HG02852 (cell line): ENCODE measurements around the gene OR12D3.
"Not testable (repeated sequence)": the region's sequence is repeated elsewhere in the genome, so short reads cannot be mapped to it uniquely, and the experiment has no call there.

Source experiments
- ATAC-seq: cut with Tn5 transposase; IDR thresholded peaks from one replicate; pipeline ENCODE4 v1.9.1; 2021; ENCODE audit warnings: mild to moderate bottlenecking, moderate library complexity; ENCODE audit not compliant: unreplicated experiment

Gene OR12D3, protein sequence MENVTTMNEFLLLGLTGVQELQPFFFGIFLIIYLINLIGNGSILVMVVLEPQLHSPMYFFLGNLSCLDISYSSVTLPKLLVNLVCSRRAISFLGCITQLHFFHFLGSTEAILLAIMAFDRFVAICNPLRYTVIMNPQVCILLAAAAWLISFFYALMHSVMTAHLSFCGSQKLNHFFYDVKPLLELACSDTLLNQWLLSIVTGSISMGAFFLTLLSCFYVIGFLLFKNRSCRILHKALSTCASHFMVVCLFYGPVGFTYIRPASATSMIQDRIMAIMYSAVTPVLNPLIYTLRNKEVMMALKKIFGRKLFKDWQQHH

GRCh38 chr6:29375191-29375590, at the start of gene OR12D3:
Gene OR12D3 (minus strand): TSS chr6:29375291. CDS start chr6:29375287, 4 bp downstream.
- ATAC-seq: no peak

DNA sequence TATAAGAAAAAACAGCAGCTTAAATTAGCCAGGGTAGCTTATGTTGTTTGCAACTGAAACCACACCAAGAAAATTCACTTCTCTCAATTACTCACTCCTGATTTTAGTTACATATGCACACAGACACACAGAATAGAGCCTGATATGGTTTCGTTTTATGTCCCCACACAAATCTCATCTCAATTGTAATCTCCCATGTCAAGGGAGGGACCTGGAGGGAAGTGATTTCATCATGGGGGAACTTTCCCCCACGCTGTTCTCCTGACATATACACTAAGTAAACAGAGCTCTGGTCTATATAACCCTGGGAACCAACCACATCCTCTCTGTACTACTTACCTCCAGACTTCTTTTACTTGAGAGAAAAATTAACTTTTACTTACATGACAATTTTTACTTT, 49.5 kb upstream of the OR12D3 start:
- no peak for ATAC-seq

- no peak for ATAC-seq
These were observed 49.1 kb upstream of the OR12D3 start for GRCh38 chr6:29424168-29424567.

DNA sequence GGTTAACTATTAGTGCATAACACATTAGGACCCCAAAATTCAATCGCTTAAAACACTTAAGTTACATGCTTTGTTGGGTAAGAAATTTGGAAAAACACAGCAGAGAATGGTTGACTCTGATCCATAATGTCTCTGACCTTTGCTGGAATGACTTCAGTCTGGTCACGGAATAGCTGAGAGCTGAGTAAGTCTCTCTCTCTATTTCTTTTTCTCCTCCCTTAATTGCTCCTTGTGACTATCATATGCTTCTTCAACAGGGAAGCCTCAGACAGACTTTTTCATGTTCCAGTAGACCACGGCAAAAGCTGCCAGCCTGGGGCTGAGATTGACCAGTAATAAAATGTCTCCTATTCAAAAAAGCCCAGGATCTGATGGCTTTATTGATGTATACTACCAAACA, 44.4 kb upstream of the OR12D3 start:
- no peak for ATAC-seq

- ATAC-seq: no peak
These were observed 39.5 kb upstream of the OR12D3 start, which contains the start of gene OR12D1 for GRCh38 chr6:29414588-29414987. Gene OR12D1 (plus strand): TSS chr6:29414928.

- ATAC-seq: no peak
These were observed 28.7 kb upstream of the OR12D3 start for GRCh38 chr6:29403801-29404200.

DNA sequence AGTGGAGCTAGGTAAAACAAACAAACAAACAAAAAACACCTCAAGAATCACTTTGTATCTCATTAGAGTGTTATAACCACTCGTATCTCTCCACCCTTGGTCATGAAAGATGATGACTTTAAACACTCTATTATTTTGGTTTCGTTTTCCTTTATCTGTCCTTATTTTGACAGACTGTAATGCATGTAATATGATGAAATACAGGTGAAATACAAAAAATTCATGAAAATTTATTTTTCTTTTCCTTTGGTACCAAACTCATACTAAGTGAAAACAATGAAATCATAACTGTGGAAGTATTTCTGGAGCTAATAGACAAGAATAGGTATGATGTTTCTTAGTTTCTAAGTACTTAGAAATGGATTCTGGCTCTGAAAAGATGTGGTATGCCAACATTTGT, 24.4 kb upstream of the OR12D3 start:
- no peak for ATAC-seq

GRCh38 chr6:29395331-29395730, 20.2 kb upstream of the OR12D3 start, which contains the start of gene OR12D2:
Gene OR12D2 (plus strand): TSS chr6:29395631. CDS start chr6:29396700, 1,069 bp downstream.
- no peak for ATAC-seq

GRCh38 chr6:29388533-29388932, 13.4 kb upstream of the OR12D3 start:
- ATAC-seq: no peak

- no peak for ATAC-seq
These were observed 912 bp upstream of the OR12D3 start for GRCh38 chr6:29376003-29376402.

GRCh38 chr6:29368765-29369164, 6.3 kb downstream of the OR12D3 start, which contains the start of gene OR5V1:
Gene OR5V1 (minus strand): TSS chr6:29368865. CDS start chr6:29356195, 12,670 bp downstream.
- ATAC-seq: no peak

DNA sequence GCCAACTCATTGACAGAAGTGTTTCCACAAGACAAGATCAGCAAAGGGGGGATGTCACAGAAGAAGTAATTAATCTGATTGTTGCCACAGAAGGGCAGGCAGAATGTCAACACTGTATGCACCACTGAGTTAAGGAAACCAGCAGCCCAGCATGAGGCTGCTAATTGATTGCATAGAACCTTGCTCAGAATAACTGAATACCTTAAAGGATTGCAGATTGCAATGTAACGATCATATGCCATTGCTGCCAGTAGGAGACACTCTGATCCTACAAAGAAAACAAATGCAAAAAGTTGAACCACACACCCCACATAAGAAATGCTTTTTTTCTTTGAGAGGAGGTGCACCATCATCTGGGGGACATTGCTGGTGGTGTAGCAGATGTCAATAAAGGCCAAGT, 19.5 kb downstream of the OR12D3 start:
- no peak for ATAC-seq

- no peak for ATAC-seq
These were observed 20.1 kb downstream of the OR12D3 start for GRCh38 chr6:29354980-29355379.

DNA sequence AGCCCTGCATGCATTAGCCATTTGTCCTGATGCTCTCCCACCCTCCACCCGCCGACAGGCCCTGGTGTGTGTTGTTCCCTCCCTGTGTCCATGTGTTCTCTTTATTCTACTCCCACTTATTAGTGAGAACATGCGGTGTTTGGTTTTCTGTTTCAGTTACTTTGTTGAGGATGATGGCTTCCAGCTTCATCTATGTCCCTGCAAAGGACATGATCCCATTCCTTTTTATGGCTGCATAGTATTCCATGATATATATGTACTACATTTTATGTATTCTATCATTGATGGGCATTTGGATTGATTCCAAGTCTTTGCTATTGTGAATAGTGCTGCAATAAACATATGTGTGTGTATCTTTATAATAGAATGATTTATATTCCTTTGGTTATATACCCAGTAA, 25.7 kb downstream of the OR12D3 start:
- ATAC-seq: not testable (repeated sequence)

- no peak for ATAC-seq
These were observed 29.7 kb downstream of the OR12D3 start for GRCh38 chr6:29345380-29345779.

DNA sequence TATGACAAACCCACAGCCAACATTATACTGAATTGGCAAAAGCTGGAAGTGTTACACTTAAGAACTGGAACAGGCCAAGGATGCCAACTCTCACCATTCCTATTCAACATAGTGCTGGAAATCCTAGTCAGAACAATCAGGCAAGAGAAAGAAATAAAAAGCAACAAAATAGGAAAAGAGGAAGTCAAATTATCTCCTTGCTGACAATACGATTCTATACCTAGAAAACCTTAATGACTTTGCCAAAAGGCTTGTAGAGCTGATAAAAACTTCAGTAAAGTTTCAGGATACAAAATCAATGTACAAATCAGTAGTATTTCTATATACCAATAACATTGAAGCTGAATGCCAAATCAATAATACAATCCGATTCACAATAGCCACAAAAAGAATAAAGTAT, 38.8 kb downstream of the OR12D3 start:
- no peak for ATAC-seq

DNA sequence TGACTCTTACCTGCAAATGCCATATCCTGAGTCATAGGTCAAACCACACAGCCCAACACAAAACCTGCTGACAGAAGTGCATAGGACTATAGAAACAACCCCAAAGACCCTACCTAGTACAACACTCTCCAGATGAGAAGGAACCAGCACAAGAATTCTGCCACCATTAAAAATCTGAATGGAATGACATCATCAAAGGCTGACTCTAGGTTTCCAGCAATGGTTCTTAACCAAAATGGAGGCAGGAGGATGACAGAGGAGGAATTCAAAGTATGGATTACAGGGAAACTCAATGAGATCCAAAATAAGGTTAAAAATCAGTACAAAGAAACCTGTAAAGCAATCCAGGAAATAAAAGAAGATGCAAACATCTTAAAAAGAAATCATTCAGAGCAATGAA, 42.4 kb downstream of the OR12D3 start:
- no peak for ATAC-seq

- no peak for ATAC-seq
These were observed 49.3 kb downstream of the OR12D3 start for GRCh38 chr6:29325777-29326176.
